Measurements from ENCODE around the gene CLINT1. TPM values are rescaled to one million over a fixed set of nuclear protein-coding genes. Genes with fewer than 3 reads are reported as not detected.

CLINT1 gene
- total and polyA plus RNA-seq, 2 donors from 2014 or later = 34.1 to 173 TPM

DNA sequence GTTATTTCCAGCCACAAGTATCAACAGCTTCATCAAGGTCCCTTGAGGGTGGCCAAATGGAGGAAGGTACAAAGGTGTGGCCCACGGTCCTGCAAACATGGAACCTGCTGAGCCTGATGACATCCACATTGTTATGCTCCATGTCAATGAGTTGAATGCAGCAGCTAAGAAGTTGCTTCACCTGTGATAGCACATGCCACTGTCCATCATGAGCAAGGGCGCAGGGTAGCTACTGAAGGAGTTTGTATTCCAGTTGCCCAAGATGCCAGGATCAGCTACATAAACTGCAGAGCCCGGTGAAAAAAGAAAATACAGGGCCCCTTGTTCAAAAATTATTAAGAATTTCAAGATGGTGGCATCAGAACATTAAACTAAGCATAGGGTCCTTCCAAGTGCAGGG lies 91.3 kb downstream of the CLINT1 start:
- Histone ChIP-seq H3K4me1 (ENCODE audit: control insufficient read depth in 2 of 3, insufficient read depth in 2 of 3, low read depth in 1 of 3, low read length in 3 of 3) (no peaks in the 10 kb centered on the region), H3K4me3 (ENCODE audit: low read length in 3 of 3) (no peak overlapping the region), H3K9ac (ENCODE audit: low read length in 3 of 3) (no peak overlapping the region), H3K27ac (ENCODE audit: low read depth in 2 of 2, low read length in 2 of 2) (no peak overlapping the region), H3K36me3 (ENCODE audit: control insufficient read depth in 2 of 3, insufficient read depth in 3 of 3, low read length in 3 of 3) (no peaks in the 10 kb centered on the region), H3K27me3 (ENCODE audit: control insufficient read depth, insufficient read depth, low read length) (no peaks in the 10 kb centered on the region), H3K9me3 (ENCODE audit: control insufficient read depth in 2 of 3, insufficient read depth in 1 of 3, low read length in 3 of 3) (no peaks in the 10 kb centered on the region)
- no peak for DNase-seq
- no peak for FAIRE-seq
- intact Hi-C loops (cut with DNase I) = no loop called here
- no peak for TF ChIP-seq CTCF (IDR thresholded peaks at IDR 0.05; ENCODE audit: borderline replicate concordance, extremely low read depth, insufficient read depth)

DNA sequence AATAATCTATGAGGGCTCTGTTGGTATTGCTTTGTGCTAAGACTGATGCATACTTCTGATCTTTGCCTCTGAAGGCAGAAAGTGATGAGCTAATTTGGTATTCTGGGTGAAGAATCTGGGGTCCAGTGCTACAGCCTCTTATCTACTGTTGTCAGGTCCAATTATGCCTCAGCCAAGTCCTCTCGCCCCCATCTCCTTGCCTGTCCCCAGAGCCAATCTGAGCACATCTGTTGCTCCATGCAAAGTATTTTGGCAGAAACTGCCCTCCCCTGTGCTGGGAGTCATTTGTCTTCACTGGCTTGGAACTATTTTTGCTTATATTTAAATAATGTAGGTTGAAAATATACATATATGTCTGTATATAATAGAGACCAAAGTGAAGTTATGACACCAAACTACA lies 92.0 kb downstream of the CLINT1 start:
- TF ChIP-seq CTCF (IDR thresholded peaks at IDR 0.05; ENCODE audit: borderline replicate concordance, extremely low read depth, insufficient read depth) = no peak
- no peak overlapping the region for H3K4me3 ChIP-seq (ENCODE audit: low read length in 3 of 3)
- no peaks in the 10 kb centered on the region for H3K9me3 ChIP-seq (ENCODE audit: control insufficient read depth in 2 of 3, insufficient read depth in 1 of 3, low read length in 3 of 3)
- H3K9ac ChIP-seq (ENCODE audit: low read length in 3 of 3) = no peak overlapping the region
- no peak overlapping the region for H3K27ac ChIP-seq (ENCODE audit: low read depth in 2 of 2, low read length in 2 of 2)
- no peak for FAIRE-seq
- intact Hi-C loops (cut with DNase I) = no loop called here
- DNase-seq = no peak
- no peaks in the 10 kb centered on the region for H3K27me3 ChIP-seq (ENCODE audit: control insufficient read depth, insufficient read depth, low read length)
- H3K4me1 ChIP-seq (ENCODE audit: control insufficient read depth in 2 of 3, insufficient read depth in 2 of 3, low read depth in 1 of 3, low read length in 3 of 3) = no peaks in the 10 kb centered on the region
- no peaks in the 10 kb centered on the region for H3K36me3 ChIP-seq (ENCODE audit: control insufficient read depth in 2 of 3, insufficient read depth in 3 of 3, low read length in 3 of 3)

DNA sequence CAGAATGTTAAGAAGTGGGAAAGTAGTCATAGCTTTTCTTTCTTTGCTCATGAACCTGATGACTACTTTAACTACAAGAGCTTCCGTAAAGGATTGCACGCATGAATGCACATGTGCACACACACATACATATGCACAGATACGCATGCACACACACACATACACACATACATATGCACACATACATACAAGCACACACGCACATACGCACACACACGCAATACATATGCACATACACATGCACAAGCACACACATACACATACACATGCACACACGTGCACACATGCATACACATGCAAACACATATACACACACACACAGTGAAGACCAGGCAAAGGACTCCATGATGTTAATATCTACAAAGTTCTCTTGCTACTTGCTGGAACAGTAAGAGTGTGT lies 92.5 kb downstream of the CLINT1 start:
- no peak overlapping the region for H3K4me3 ChIP-seq (ENCODE audit: low read length in 3 of 3)
- no peaks in the 10 kb centered on the region for H3K27me3 ChIP-seq (ENCODE audit: control insufficient read depth, insufficient read depth, low read length)
- H3K9ac ChIP-seq (ENCODE audit: low read length in 3 of 3) = no peak overlapping the region
- DNase-seq (no peak), FAIRE-seq (no peak)
- no peaks in the 10 kb centered on the region for H3K36me3 ChIP-seq (ENCODE audit: control insufficient read depth in 2 of 3, insufficient read depth in 3 of 3, low read length in 3 of 3)
- H3K4me1 ChIP-seq (ENCODE audit: control insufficient read depth in 2 of 3, insufficient read depth in 2 of 3, low read depth in 1 of 3, low read length in 3 of 3) = no peaks in the 10 kb centered on the region
- TF ChIP-seq CTCF (IDR thresholded peaks at IDR 0.05; ENCODE audit: borderline replicate concordance, extremely low read depth, insufficient read depth) = no peak
- intact Hi-C loops (cut with DNase I) = no loop called here
- H3K9me3 ChIP-seq (ENCODE audit: control insufficient read depth in 2 of 3, insufficient read depth in 1 of 3, low read length in 3 of 3) = no peaks in the 10 kb centered on the region
- H3K27ac ChIP-seq (ENCODE audit: low read depth in 2 of 2, low read length in 2 of 2) = no peak overlapping the region

GRCh38 chr5:157764531-157764930 lies 94.4 kb downstream of the CLINT1 start:
- TF ChIP-seq CTCF (IDR thresholded peaks at IDR 0.05; ENCODE audit: borderline replicate concordance, extremely low read depth, insufficient read depth) = no peak
- intact Hi-C loops (cut with DNase I) = no loop called here

More at GRCh38 chr5:157764531-157764930, 94.4 kb downstream of the CLINT1 start:
- FAIRE-seq = no peak
- Histone ChIP-seq H3K9ac (ENCODE audit: low read length in 3 of 3) (no peak overlapping the region), H3K27ac (ENCODE audit: low read depth in 2 of 2, low read length in 2 of 2) (no peak overlapping the region), H3K36me3 (ENCODE audit: control insufficient read depth in 2 of 3, insufficient read depth in 3 of 3, low read length in 3 of 3) (no peaks in the 10 kb centered on the region), H3K4me3 (ENCODE audit: low read length in 3 of 3) (no peak overlapping the region), H3K4me1 (ENCODE audit: control insufficient read depth in 2 of 3, insufficient read depth in 2 of 3, low read depth in 1 of 3, low read length in 3 of 3) (no peaks in the 10 kb centered on the region), H3K9me3 (ENCODE audit: control insufficient read depth in 2 of 3, insufficient read depth in 1 of 3, low read length in 3 of 3) (no peaks in the 10 kb centered on the region), H3K27me3 (ENCODE audit: control insufficient read depth, insufficient read depth, low read length) (no peaks in the 10 kb centered on the region)
- DNase-seq = no peak

Measured in kidney (tissue), 14 donors.